Measurements from ENCODE around the gene ZEB1.

The ZEB1 gene

DNA sequence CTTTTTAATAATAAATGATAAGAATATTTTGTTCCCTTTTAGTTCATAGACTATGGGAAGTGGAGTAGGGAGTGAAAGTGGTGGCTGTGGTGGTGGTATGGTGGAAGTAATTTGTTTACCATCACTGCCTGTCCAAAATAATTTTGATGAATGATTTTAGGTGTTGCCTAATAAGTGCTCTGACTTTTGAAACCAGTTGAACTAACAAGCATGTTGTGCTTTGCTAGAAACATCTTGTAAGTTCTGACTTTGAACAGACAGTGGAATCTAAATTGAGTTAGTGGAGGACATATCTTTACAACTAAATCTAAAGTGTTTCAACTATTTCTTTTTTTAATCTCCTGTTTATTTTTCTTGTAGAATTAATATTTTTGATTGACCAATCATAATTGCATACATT is 49.7 kb downstream of the ZEB1 start:
- Mint-ChIP-seq H3K9me3 (no peaks in the 10 kb centered on the region), H3K36me3 (ENCODE audit: low read depth) (peaks cover 13% of the 10 kb centered on the region), H3K4me3 (no peak overlapping the region), H3K27me3 (no peaks in the 10 kb centered on the region), H3K27ac (no peak overlapping the region), H3K4me1 (ENCODE audit: low read depth) (peaks cover 55% of the 10 kb centered on the region)
- no peak for DNase-seq

DNA sequence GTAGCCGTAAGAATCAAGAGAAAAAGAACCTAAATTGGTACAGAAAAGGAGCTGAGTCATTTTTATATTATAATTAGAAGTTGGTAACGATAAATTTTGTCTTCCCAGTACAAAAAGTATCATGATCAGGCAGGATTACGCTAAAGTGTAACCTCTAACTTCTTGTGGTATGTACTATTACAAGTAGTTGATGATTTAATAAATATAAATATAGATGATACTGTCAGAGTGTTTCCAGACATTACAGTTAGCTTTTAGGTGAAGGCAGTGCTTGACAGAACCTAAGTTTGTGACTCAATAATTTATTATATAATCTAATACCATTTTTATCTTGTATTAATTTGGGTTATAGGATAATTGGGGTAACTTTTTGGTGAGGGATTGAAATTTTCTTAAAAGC is 53.4 kb downstream of the ZEB1 start:
- peaks cover 2% of the 10 kb centered on the region for H3K36me3 Mint-ChIP-seq (ENCODE audit: low read depth)
- H3K4me3 Mint-ChIP-seq = no peak overlapping the region
- no peak overlapping the region for H3K27ac Mint-ChIP-seq
- peaks cover 56% of the 10 kb centered on the region for H3K4me1 Mint-ChIP-seq (ENCODE audit: low read depth)
- no peaks in the 10 kb centered on the region for H3K27me3 Mint-ChIP-seq
- H3K9me3 Mint-ChIP-seq = no peaks in the 10 kb centered on the region
- DNase-seq = no peak

DNA sequence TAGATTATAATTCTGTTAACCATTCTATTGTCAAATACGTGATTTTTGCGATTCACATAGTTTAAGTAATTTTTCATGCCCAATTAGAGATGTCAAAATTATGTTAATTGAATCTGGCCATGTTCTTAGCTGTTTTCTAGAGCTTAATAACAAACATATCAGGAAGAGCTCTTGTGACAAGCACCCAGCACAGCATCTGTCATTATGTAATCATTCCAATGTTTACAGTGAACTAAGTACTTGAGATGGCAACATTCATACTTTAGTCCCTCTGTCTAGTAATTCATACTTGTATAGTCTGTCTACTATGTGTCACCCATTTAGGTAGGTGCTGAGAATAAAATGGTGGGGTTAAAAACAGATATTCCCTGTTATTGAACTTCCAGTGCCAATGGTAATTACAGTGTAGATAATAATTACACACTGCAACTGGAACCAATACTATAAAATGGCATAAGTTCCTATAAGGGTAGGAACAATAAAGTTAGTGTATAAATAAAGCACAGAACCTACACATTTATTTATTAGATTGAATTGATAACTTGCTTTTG is 55.2 kb downstream of the ZEB1 start:
- no peak overlapping the region for H3K27ac Mint-ChIP-seq
- no peaks in the 10 kb centered on the region for H3K27me3 Mint-ChIP-seq
- peaks cover 56% of the 10 kb centered on the region for H3K4me1 Mint-ChIP-seq (ENCODE audit: low read depth)

DNA sequence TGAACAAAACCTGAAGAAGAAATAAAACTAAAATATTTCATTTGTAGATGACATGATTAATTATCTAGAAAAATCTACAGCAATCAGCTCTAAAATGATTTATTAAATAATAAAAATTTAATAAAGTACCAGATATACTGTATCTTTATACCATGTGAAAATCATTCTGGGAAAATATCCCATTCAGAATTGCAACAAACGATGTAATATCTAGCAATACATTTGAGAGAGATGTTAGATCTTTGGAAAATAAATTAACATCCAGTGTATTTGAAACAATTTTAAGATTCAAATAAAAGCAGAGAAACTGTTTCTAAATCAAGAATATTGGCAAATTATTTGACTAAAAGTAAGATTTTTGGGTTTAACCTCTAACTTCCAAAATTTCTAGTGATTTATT is 62.2 kb downstream of the ZEB1 start:
- no peaks in the 10 kb centered on the region for H3K27me3 Mint-ChIP-seq
- DNase-seq = no peak
- peaks cover 42% of the 10 kb centered on the region for H3K4me1 Mint-ChIP-seq (ENCODE audit: low read depth)
- no peak overlapping the region for H3K27ac Mint-ChIP-seq
- no peak overlapping the region for H3K4me3 Mint-ChIP-seq
- no peaks in the 10 kb centered on the region for H3K9me3 Mint-ChIP-seq
- H3K36me3 Mint-ChIP-seq (ENCODE audit: low read depth) = no peaks in the 10 kb centered on the region

More for the DNA sequence above, 55.2 kb downstream of the ZEB1 start:
- DNase-seq = no peak
- H3K9me3 Mint-ChIP-seq = no peaks in the 10 kb centered on the region
- H3K36me3 Mint-ChIP-seq (ENCODE audit: low read depth) = peaks cover 2% of the 10 kb centered on the region
- H3K4me3 Mint-ChIP-seq = no peak overlapping the region

DNA sequence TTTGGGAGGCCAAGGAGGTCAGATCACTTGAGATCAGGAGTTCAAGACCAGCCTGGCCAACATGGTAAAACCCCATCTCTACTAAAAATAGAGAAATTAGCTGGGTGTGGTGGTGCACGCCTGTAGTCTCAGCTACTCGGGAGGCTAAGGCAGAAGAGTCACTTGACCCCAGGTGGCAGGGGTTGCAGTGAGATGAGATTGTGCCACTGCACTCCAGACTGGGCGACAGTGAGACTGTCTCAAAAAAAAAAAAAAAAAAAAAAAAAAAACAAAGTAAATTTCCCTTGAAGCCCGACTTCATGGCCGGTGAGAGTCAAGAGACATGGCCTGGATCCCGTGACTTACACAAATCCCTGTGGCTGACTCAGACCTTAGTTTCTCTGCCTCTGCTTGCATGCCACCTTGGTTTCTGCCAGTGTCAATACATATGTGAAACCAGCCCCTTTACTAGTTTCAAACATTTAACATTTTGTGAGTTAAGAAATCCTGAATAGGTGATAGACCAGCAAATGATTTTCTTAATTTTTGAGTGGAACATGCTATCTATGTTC is 62.8 kb downstream of the ZEB1 start:
- Mint-ChIP-seq H3K4me3 (no peak overlapping the region), H3K27me3 (no peaks in the 10 kb centered on the region)

DNA sequence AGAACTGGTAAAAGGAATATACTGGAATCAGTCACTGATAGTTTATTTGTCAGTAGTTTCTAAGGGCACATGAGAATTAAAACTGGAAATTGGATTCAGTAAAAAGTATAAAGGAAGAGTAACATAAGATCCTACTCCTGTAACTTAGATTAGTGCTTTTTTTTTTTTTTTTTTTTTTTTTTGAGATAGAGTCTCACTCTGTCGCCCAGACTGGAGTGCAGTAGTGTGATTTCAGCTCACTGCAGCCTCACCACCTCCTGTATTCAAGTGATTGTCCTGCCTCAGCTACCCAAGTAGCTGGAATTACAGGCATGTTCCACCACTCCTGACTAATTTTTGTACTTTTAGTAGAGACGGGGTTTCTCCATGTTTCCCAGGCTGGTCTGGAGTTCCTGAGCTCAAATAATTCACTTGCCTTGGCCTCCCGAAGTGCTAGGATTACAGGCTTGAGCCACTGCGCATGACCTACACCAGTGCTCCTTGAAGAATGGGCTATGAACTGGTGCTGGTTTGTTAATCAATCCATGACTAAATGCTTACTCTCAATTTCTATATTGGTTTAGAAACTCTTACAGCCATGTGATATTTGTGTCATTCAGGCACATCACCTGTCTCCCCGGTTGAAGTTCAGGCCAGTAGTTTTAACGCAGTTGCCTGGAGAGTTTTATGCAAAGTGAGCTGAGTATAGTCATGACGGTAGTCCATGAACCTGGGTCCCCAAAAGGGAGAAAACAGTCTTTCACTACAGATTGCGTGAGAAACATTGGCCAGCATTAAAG is 65.0 kb downstream of the ZEB1 start:
- H3K4me3 Mint-ChIP-seq = no peak overlapping the region
- no peaks in the 10 kb centered on the region for H3K9me3 Mint-ChIP-seq
- H3K27me3 Mint-ChIP-seq = no peaks in the 10 kb centered on the region
- H3K4me1 Mint-ChIP-seq (ENCODE audit: low read depth) = peaks cover 43% of the 10 kb centered on the region
- DNase-seq = no peak
- no peak overlapping the region for H3K27ac Mint-ChIP-seq
- peaks cover 21% of the 10 kb centered on the region for H3K36me3 Mint-ChIP-seq (ENCODE audit: low read depth)

More for the DNA sequence above, 62.8 kb downstream of the ZEB1 start:
- Mint-ChIP-seq H3K36me3 (ENCODE audit: low read depth) (peaks cover 2% of the 10 kb centered on the region), H3K9me3 (no peaks in the 10 kb centered on the region), H3K4me1 (ENCODE audit: low read depth) (peaks cover 42% of the 10 kb centered on the region), H3K27ac (no peak overlapping the region)
- DNase-seq = no peak

DNA sequence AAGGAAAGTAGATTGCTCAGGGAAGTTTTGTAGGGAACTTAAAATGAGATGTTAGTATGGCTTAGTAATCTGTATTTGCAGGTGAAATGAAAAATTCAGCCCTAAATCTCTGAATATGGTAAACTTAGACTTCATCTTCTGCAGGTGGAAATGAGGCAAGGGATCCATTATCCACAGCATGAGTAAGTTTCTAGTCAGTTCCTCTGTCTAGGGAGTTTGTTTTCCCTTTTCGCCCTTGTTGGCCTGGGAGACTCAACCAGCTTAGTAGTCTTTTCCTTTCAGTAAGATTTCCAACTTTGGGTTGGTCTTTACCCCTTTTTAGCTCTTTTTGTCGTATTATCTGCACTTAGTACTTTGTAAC is 65.6 kb downstream of the ZEB1 start:
- H3K36me3 Mint-ChIP-seq (ENCODE audit: low read depth) = peaks cover 27% of the 10 kb centered on the region
- no peak for DNase-seq
- no peak overlapping the region for H3K27ac Mint-ChIP-seq
- H3K4me3 Mint-ChIP-seq = no peak overlapping the region
- no peaks in the 10 kb centered on the region for H3K27me3 Mint-ChIP-seq
- H3K9me3 Mint-ChIP-seq = no peaks in the 10 kb centered on the region
- H3K4me1 Mint-ChIP-seq (ENCODE audit: low read depth) = peaks cover 43% of the 10 kb centered on the region

DNA sequence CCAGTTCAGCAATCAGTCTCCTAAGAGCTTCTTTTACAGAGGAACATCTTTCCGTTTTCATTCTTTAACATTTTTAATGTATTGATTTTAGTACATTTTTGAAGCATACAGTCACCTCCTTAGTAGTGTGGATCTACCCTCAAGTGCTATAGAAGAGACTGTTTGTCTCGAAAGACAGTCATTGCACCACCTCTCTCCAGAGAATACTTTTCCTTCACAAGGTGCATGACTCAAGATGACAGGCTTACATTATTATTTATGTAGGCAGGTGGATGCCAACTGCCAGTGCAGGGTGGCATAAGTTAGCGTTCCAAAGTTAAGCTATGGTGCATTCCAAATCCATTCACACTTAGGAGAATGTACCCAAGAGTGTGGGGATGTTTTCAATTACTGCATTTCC is 71.8 kb downstream of the ZEB1 start:
- H3K27ac Mint-ChIP-seq = no peak overlapping the region
- H3K4me3 Mint-ChIP-seq = no peak overlapping the region
- no peaks in the 10 kb centered on the region for H3K9me3 Mint-ChIP-seq
- DNase-seq = no peak
- peaks cover 42% of the 10 kb centered on the region for H3K4me1 Mint-ChIP-seq (ENCODE audit: low read depth)
- H3K36me3 Mint-ChIP-seq (ENCODE audit: low read depth) = peaks cover 55% of the 10 kb centered on the region
- H3K27me3 Mint-ChIP-seq = no peaks in the 10 kb centered on the region

DNA sequence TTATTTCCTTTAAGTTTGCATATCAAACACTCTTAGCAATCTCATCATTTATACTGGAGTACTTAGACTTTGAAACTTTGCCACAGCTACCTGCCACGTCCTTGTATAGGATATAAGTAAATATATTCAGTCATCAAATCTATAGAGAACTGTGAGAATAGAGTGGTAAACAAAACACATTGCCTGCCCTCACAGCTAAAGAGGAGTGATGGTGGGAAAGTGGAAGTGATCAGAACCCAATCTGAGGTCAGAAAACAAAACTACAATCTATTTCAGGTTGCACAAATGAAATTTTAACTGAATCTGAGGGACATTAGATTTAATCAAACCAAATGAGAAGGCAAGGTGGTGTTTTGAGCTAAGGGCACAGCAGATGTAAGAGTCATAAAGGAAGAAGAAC is 74.8 kb downstream of the ZEB1 start:
- Mint-ChIP-seq H3K27me3 (no peaks in the 10 kb centered on the region), H3K36me3 (ENCODE audit: low read depth) (peaks cover 40% of the 10 kb centered on the region), H3K27ac (no peak overlapping the region), H3K4me1 (ENCODE audit: low read depth) (peaks cover 53% of the 10 kb centered on the region), H3K4me3 (no peak overlapping the region), H3K9me3 (no peaks in the 10 kb centered on the region)
- DNase-seq = no peak

DNA sequence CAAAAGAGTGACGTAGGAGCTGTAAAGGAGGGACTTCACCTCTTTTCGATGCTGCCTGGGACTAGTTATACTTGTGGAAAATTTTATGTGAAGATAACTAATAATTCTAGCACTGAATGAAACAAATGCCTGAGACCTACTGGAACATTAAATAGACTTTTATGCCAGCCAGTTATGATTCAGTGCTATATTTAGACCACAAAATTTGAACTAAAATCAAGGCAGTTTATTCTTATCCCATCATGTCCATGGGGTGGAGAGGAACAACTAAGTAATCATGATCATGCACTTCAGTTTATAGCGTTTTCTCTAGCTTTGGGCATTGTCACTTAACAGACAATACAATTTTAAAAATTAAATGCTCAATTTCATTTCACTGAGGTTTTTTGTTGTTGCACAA is 76.7 kb downstream of the ZEB1 start:
- peaks cover 30% of the 10 kb centered on the region for H3K36me3 Mint-ChIP-seq (ENCODE audit: low read depth)
- H3K4me1 Mint-ChIP-seq (ENCODE audit: low read depth) = peaks cover 53% of the 10 kb centered on the region
- H3K27ac Mint-ChIP-seq = no peak overlapping the region
- H3K4me3 Mint-ChIP-seq = no peak overlapping the region
- no peaks in the 10 kb centered on the region for H3K27me3 Mint-ChIP-seq
- no peaks in the 10 kb centered on the region for H3K9me3 Mint-ChIP-seq
- no peak for DNase-seq

DNA sequence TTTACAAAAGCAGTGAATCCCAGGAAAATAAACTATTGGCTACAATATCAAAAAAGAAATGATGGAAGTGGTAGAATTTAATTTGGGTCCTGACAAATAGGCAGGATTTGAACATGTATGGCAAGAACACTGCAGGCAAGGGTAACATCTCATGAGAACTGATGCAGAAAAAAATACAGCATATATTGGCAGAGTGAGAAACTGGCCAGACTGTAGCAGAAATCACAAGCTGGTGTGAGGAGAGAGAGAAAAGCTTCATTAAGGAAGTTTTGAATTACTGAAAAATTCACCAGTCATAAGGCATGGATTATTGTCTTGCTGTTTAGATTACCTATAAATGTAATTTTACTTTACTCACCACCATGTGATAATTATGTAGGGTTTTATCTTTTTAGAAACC is 77.4 kb downstream of the ZEB1 start:
- Mint-ChIP-seq H3K9me3 (no peaks in the 10 kb centered on the region), H3K4me3 (no peak overlapping the region), H3K4me1 (ENCODE audit: low read depth) (peaks cover 54% of the 10 kb centered on the region), H3K27me3 (no peaks in the 10 kb centered on the region), H3K27ac (no peak overlapping the region), H3K36me3 (ENCODE audit: low read depth) (peaks cover 30% of the 10 kb centered on the region)
- DNase-seq = no peak

DNA sequence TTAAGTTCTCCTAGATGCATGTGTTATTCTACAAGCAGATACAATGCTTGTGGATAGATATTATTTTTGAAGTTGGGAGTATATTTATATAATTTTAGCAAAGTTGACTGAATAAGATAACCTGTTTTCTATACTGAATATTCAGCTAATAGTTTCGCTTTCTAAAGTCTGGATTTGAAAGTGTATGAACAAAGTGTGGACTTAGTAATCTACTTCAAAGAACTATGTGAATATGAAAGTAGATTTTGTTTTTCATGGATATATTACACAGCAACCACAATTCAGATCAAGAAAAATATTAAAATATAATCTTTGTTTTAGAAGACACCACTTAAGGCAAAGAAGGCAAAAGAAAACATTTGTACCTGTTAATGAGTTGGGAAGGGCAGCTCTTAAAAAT is 78.8 kb downstream of the ZEB1 start:
- no peak for DNase-seq
- no peaks in the 10 kb centered on the region for H3K9me3 Mint-ChIP-seq
- H3K36me3 Mint-ChIP-seq (ENCODE audit: low read depth) = peaks cover 28% of the 10 kb centered on the region
- H3K27me3 Mint-ChIP-seq = no peaks in the 10 kb centered on the region
- H3K27ac Mint-ChIP-seq = no peak overlapping the region
- peaks cover 62% of the 10 kb centered on the region for H3K4me1 Mint-ChIP-seq (ENCODE audit: low read depth)
- H3K4me3 Mint-ChIP-seq = no peak overlapping the region

DNA sequence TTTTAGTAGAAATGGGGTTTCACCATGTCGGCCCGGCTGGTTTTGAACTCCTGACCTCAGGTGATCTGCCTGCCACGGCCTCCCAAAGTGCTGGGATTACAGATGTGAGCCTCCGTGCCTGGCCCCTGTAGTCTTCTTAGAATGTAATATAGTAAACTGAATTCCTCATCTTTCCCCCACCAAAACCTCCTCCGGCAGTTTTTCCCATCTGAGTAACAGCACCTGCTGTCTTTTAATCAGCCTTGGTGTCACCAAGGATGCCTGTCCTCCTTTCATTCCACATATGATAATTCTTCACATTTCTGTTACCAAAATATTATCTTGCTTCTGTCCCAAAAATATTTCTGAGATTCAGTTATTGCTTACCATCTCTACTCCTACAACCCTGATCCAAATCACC is 80.2 kb downstream of the ZEB1 start:
- no peaks in the 10 kb centered on the region for H3K9me3 Mint-ChIP-seq

DNA sequence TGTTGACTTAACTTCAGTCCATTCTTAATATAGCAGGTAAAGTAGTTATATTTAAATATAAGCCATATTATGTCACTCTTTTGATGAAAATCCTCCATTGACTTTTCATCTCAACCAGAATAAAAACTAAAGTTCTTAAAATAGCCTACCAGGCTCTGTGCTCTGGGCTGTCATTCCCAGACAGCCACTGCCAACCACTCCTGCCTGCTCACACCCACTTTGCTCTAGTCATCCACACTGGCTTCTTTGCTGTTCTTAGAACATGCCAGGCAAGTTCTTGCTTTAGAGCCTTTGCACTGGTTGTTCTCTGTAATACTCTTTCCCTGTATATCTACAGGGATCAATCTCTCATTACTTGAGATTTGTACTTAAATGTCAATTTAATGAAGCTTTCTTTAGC is 80.6 kb downstream of the ZEB1 start:
- peaks cover 56% of the 10 kb centered on the region for H3K4me1 Mint-ChIP-seq (ENCODE audit: low read depth)
- no peak overlapping the region for H3K4me3 Mint-ChIP-seq
- H3K36me3 Mint-ChIP-seq (ENCODE audit: low read depth) = peaks cover 24% of the 10 kb centered on the region
- no peak overlapping the region for H3K27ac Mint-ChIP-seq
- H3K9me3 Mint-ChIP-seq = no peaks in the 10 kb centered on the region
- DNase-seq = no peak
- no peaks in the 10 kb centered on the region for H3K27me3 Mint-ChIP-seq

More for the DNA sequence above, 80.2 kb downstream of the ZEB1 start:
- Mint-ChIP-seq H3K4me1 (ENCODE audit: low read depth) (peaks cover 56% of the 10 kb centered on the region), H3K27me3 (no peaks in the 10 kb centered on the region), H3K4me3 (no peak overlapping the region), H3K36me3 (ENCODE audit: low read depth) (peaks cover 22% of the 10 kb centered on the region), H3K27ac (no peak overlapping the region)
- no peak for DNase-seq

DNA sequence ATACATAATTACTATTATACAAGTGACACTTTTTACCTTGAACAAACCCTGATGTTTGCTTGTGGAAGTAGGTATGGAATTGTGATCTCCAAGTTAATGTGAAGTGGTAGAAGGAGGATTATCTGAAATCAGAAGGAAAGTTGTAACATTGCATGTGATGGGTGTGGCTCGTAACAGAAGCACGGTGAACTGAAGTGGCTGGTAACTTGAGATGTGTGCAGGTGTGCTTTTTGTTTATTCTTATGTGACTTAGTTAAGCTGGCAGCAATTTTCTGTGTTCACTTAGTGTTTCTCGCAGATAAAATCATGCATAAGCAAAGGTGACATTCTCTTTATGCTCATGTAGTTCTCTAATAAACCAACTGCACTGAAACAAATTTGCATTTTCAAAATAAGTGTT is 82.3 kb downstream of the ZEB1 start:
- DNase-seq = no peak
- H3K27me3 Mint-ChIP-seq = no peaks in the 10 kb centered on the region
- H3K27ac Mint-ChIP-seq = peak overlapping the region; percentile 6
- peaks cover 34% of the 10 kb centered on the region for H3K36me3 Mint-ChIP-seq (ENCODE audit: low read depth)
- H3K4me3 Mint-ChIP-seq = no peak overlapping the region
- H3K4me1 Mint-ChIP-seq (ENCODE audit: low read depth) = peaks cover 48% of the 10 kb centered on the region
- peaks cover 6% of the 10 kb centered on the region for H3K9me3 Mint-ChIP-seq
